Natural killer cell (primary cell): ENCODE results near the gene KCNH3. TPM values are rescaled to one million over a fixed set of nuclear protein-coding genes. Genes with fewer than 3 reads are reported as not detected.

ENCODE experiments used
- ATAC-seq, 3 donors: fragments of 150-1000 bp in 2 of 3; fragments of 200-7000 bp in 1 of 3; cut with Tn5 transposase; 1 replicate in 1 of 3; 2 replicates in 2 of 3; pipeline ENCODE4 v1.10.0; 2021; ENCODE audit warnings: mild to moderate bottlenecking in 2 of 3, moderate library complexity in 2 of 3
- DNase-seq, 2 donors: peaks; one replicate each; pipeline versions ENCODE4 v3.0.0 to v3.0.0-alpha.2; 2013 to 2021; ENCODE audit warnings: mixed read lengths in 1 of 2
- H3K27ac ChIP-seq: one replicate; pipeline ENCODE4 v1.5.1; 2013; ENCODE audit warnings: mild to moderate bottlenecking, low read length
- H3K27me3 ChIP-seq: one replicate; pipeline ENCODE4 v1.6.1; 2013; ENCODE audit warnings: low read length; ENCODE audit not compliant: control insufficient read depth, insufficient read depth
- H3K36me3 ChIP-seq: one replicate; pipeline ENCODE4 v1.6.1; 2013; ENCODE audit warnings: low read length; ENCODE audit not compliant: control insufficient read depth, insufficient read depth
- H3K4me1 ChIP-seq: one replicate; pipeline ENCODE4 v1.6.1; 2013; ENCODE audit warnings: low read length; ENCODE audit not compliant: control insufficient read depth, insufficient read depth
- H3K4me3 ChIP-seq: one replicate; pipeline ENCODE4 v1.5.1; 2013; ENCODE audit warnings: low read length
- H3K9me3 ChIP-seq: one replicate; pipeline ENCODE4 v1.6.1; 2013; ENCODE audit warnings: low read length; ENCODE audit not compliant: control insufficient read depth, insufficient read depth
- H3K27ac Mint-ChIP-seq, 2 donors: one replicate each; pipeline ENCODE4 v1.8.0; 2022; ENCODE audit warnings: mild to moderate bottlenecking in 2 of 2, mixed read lengths in 2 of 2, moderate library complexity in 1 of 2
- H3K27me3 Mint-ChIP-seq, 2 donors: one replicate each; pipeline ENCODE4 v1.8.0; 2022; ENCODE audit warnings: low read depth in 2 of 2, mixed read lengths in 2 of 2
- H3K36me3 Mint-ChIP-seq: one replicate; pipeline ENCODE4 v1.8.0; 2022; ENCODE audit warnings: mixed read lengths
- H3K4me1 Mint-ChIP-seq, 2 donors: one replicate each; pipeline ENCODE4 v1.8.0; 2022; ENCODE audit warnings: mixed read lengths in 2 of 2
- H3K4me3 Mint-ChIP-seq: one replicate; pipeline ENCODE4 v1.8.0; 2022; ENCODE audit warnings: mild to moderate bottlenecking, moderate library complexity, mixed read lengths
- H3K9me3 Mint-ChIP-seq, 2 donors: one replicate each; pipeline ENCODE4 v1.8.0; 2022; ENCODE audit warnings: mixed read lengths in 2 of 2
- WGBS: methylation state at CpG from one replicate; pipeline ENCODE4 v1.1.7; 2013; ENCODE audit warnings: missing lambda C conversion rate; ENCODE audit not compliant: insufficient coverage; 5-methylcytosine and 5-hydroxymethylcytosine counted together
- intact Hi-C: fragments of 100-400 bp; cut with micrococcal nuclease; formaldehyde crosslinking; loops from one replicate; pipeline ENCODE4 v1.14.2; 2022
- total RNA-seq, 4 donors: library from RNA; stranded (reverse); fragments of 120-200 nt in 1 of 4; gene quantifications; one replicate each; pipeline versions ENCODE4 v1.2.3 to v1.2.4, GENCODE V29; 2013 to 2022
- TF ChIP-seq, protein P1 (sequence below): fragments of 200-600 bp; IDR thresholded peaks from one replicate; pipeline ENCODE4 v1.8.0; 2022; ENCODE audit warnings: antibody characterized with exemption

Gene KCNH3
- total RNA-seq, 3 donors from 2014 or later (not counting 1 experiment from before 2014, with no cell fraction given), result 1.2 to 1.7 (median 1.6) TPM

DNA sequence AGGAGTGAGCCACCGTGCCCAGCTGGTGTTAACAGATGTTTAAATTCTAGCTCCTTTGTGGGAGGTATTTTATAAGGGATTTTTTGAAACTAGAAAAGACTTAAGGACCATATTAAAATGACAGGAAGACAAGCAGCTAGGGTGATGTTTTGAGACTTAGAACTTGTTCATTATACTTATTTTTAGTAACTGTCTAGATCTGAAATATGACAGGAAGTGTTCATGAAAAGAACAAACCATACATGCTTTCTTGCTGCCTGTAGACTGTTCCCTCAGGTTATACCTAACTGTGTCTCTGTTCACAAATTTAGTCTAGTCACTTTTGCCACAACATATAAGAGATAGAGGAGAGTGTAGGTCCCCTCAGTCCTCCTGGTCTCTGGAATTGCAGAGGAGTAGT is 36.9 kb upstream of the KCNH3 start:
- TF ChIP-seq, protein P1, sequence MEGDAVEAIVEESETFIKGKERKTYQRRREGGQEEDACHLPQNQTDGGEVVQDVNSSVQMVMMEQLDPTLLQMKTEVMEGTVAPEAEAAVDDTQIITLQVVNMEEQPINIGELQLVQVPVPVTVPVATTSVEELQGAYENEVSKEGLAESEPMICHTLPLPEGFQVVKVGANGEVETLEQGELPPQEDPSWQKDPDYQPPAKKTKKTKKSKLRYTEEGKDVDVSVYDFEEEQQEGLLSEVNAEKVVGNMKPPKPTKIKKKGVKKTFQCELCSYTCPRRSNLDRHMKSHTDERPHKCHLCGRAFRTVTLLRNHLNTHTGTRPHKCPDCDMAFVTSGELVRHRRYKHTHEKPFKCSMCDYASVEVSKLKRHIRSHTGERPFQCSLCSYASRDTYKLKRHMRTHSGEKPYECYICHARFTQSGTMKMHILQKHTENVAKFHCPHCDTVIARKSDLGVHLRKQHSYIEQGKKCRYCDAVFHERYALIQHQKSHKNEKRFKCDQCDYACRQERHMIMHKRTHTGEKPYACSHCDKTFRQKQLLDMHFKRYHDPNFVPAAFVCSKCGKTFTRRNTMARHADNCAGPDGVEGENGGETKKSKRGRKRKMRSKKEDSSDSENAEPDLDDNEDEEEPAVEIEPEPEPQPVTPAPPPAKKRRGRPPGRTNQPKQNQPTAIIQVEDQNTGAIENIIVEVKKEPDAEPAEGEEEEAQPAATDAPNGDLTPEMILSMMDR, result no peak
- H3K4me3 ChIP-seq, result no peak overlapping the region
- no peak overlapping the region for H3K27ac Mint-ChIP-seq
- ATAC-seq (no peak), DNase-seq (no peak)
- 61% methylated on average over 1 of the region's 1 CpG for WGBS
- no peaks in the 10 kb centered on the region for H3K36me3 Mint-ChIP-seq
- no peaks in the 10 kb centered on the region for H3K4me1 ChIP-seq
- no peaks in the 10 kb centered on the region for H3K27me3 ChIP-seq
- H3K27ac ChIP-seq, result no peak overlapping the region
- H3K9me3 ChIP-seq, result no peaks in the 10 kb centered on the region
- no peaks in the 10 kb centered on the region for H3K9me3 Mint-ChIP-seq
- H3K27me3 Mint-ChIP-seq, result no peaks in the 10 kb centered on the region
- H3K36me3 ChIP-seq, result peaks cover 4% of the 10 kb centered on the region
- no peaks in the 10 kb centered on the region for H3K4me1 Mint-ChIP-seq
- intact Hi-C loops, result no loop called here
- no peak overlapping the region for H3K4me3 Mint-ChIP-seq

DNA sequence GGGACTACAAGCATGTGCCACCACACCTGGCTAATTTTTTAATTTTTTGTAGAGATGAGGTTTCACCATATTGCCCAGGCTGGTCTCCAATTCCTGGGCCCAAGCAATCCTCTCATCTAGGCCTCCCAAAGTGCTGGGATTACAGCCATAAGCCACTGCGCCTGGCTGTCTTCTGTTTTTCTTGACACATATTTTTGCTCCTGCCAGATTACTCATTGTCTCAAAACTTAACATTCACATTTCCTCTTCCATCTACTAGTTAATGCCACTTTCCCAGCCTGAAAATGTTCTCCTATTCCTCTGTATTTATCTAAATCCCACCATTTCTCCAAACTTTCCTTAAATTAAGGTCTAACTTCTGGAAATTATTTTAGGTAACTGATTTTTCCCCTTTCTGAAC is 36.2 kb upstream of the KCNH3 start:
- no peak overlapping the region for H3K4me3 Mint-ChIP-seq
- H3K36me3 ChIP-seq, result peaks cover 2% of the 10 kb centered on the region
- no peaks in the 10 kb centered on the region for H3K9me3 Mint-ChIP-seq
- no peak overlapping the region for H3K27ac ChIP-seq
- H3K36me3 Mint-ChIP-seq, result no peaks in the 10 kb centered on the region
- no peaks in the 10 kb centered on the region for H3K4me1 ChIP-seq
- ATAC-seq, result no peak
- intact Hi-C loops, result no loop called here
- TF ChIP-seq, protein P1, result no peak
- no peak overlapping the region for H3K27ac Mint-ChIP-seq
- WGBS, result 95% methylated on average over 1 of the region's 1 CpG
- no peak overlapping the region for H3K4me3 ChIP-seq
- no peaks in the 10 kb centered on the region for H3K4me1 Mint-ChIP-seq
- no peaks in the 10 kb centered on the region for H3K9me3 ChIP-seq
- H3K27me3 ChIP-seq, result no peaks in the 10 kb centered on the region
- no peak for DNase-seq
- H3K27me3 Mint-ChIP-seq, result no peaks in the 10 kb centered on the region

DNA sequence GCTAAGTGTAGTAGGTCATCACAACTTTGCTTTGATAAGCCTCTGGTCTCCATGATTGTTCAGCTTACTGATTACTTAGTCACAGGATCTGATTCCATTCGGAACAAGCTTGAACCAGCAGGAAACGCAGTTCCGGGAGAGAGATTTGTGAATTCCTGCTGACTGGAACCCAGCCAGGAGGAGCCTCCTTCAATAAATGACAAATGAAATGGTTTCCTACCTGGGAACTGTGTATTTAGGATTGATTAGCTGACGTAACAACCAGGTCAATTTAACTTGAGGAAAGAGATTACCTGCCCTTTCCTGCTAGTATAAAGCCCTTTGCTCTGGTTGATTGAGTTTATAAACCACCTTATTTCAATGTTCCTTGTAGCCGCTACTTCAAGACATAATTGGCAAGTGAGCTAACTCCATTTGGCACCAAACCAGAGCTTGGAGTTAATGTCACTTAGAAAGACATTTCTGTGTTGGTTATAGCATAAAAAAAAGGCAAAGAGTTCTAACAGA is 35.1 kb upstream of the KCNH3 start:
- Mint-ChIP-seq H3K4me1 (no peaks in the 10 kb centered on the region), H3K36me3 (no peaks in the 10 kb centered on the region), H3K9me3 (no peaks in the 10 kb centered on the region), H3K4me3 (no peak overlapping the region), H3K27me3 (no peaks in the 10 kb centered on the region), H3K27ac (no peak overlapping the region)
- Histone ChIP-seq H3K4me1 (no peaks in the 10 kb centered on the region), H3K36me3 (no peaks in the 10 kb centered on the region), H3K27me3 (no peaks in the 10 kb centered on the region), H3K27ac (no peak overlapping the region), H3K4me3 (no peak overlapping the region), H3K9me3 (no peaks in the 10 kb centered on the region)
- 99% methylated on average over 4 of the region's 5 CpGs for WGBS
- TF ChIP-seq, protein P1, result no peak
- intact Hi-C loops, result no loop called here
- DNase-seq (no peak), ATAC-seq (no peak)

DNA sequence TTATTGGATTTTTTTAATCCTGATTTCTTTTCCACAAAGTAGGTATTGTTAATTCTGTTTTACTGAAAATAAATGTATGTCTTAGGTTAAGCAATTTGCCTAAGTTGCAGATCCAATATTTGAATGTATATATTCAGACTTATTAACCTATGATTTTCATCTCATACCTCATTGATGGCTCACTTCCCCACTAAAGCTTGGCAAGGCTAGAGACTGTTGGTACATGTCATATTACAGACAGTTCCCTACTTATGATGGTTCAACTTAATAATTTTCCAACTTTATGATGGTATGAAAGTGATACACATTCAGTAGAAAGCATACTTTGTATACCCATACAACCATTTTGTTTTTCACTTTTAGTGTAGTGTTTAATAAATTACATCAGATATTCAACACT is 33.2 kb upstream of the KCNH3 start:
- Histone ChIP-seq H3K36me3 (no peaks in the 10 kb centered on the region), H3K27me3 (no peaks in the 10 kb centered on the region)
- intact Hi-C loops, result no loop called here

More for the DNA sequence above, 33.2 kb upstream of the KCNH3 start:
- DNase-seq (no peak), ATAC-seq (no peak)
- no peaks in the 10 kb centered on the region for H3K36me3 Mint-ChIP-seq
- no peak overlapping the region for H3K27ac ChIP-seq
- no peaks in the 10 kb centered on the region for H3K27me3 Mint-ChIP-seq
- H3K4me3 Mint-ChIP-seq, result no peak overlapping the region
- H3K4me1 Mint-ChIP-seq, result no peaks in the 10 kb centered on the region
- no peak overlapping the region for H3K4me3 ChIP-seq
- TF ChIP-seq, protein P1, result no peak
- H3K4me1 ChIP-seq, result no peaks in the 10 kb centered on the region
- no peaks in the 10 kb centered on the region for H3K9me3 ChIP-seq
- no peaks in the 10 kb centered on the region for H3K9me3 Mint-ChIP-seq
- no peak overlapping the region for H3K27ac Mint-ChIP-seq
